H54 (cell line): Measurements from ENCODE around the gene PTPN21.
A peak's percentile ranks its signal among the peaks of the same experiment; 100 is the strongest.

Source experiments
- DNase-seq: peaks from one replicate; pipeline ENCODE4 v3.0.0; 2011; ENCODE audit warnings: low spot score, mixed read lengths; ENCODE audit not compliant: insufficient read length
- FAIRE-seq: peaks from 3 replicates; lab custom pipeline; 2011; peaks lifted over from hg19 to GRCh38; lab: Jason Lieb, UNC
- POLR2A ChIP-seq: IDR thresholded peaks from 2 replicates; pipeline ENCODE4 v1.6.1; 2011; ENCODE audit warnings: low read depth, mild to moderate bottlenecking, low read length

Gene PTPN21

GRCh38 chr14:88505621-88506020, 49.2 kb downstream of the PTPN21 start:
- no peak for DNase-seq
- no peak for TF ChIP-seq POLR2A
- no peak for FAIRE-seq

GRCh38 chr14:88504602-88505001, 50.2 kb downstream of the PTPN21 start:
- no peak for TF ChIP-seq POLR2A
- no peak for DNase-seq
- no peak for FAIRE-seq

- no peak for TF ChIP-seq POLR2A
- DNase-seq (no peak), FAIRE-seq (no peak)
These were observed 50.9 kb downstream of the PTPN21 start for GRCh38 chr14:88503754-88504406.

GRCh38 chr14:88502740-88503139, 52.1 kb downstream of the PTPN21 start:
- no peak for FAIRE-seq
- TF ChIP-seq POLR2A, result no peak
- no peak for DNase-seq

- TF ChIP-seq POLR2A, result no peak
- FAIRE-seq (no peak), DNase-seq (no peak)
These were observed 54.2 kb downstream of the PTPN21 start for GRCh38 chr14:88500611-88501010.

- DNase-seq, result no peak
- TF ChIP-seq POLR2A, result no peak
- no peak for FAIRE-seq
These were observed 55.6 kb downstream of the PTPN21 start for GRCh38 chr14:88499225-88499624.

- FAIRE-seq, result no peak
- no peak for DNase-seq
- no peak for TF ChIP-seq POLR2A
These were observed 58.4 kb downstream of the PTPN21 start for GRCh38 chr14:88496414-88496813.

GRCh38 chr14:88493392-88494185, 61.2 kb downstream of the PTPN21 start:
- no peak for TF ChIP-seq POLR2A
- FAIRE-seq, result no peak
- no peak for DNase-seq

- no peak for TF ChIP-seq POLR2A
- FAIRE-seq, result peak; percentile 78
- DNase-seq, result peak; percentile 56
These were observed 62.3 kb downstream of the PTPN21 start for GRCh38 chr14:88492272-88493089.

GRCh38 chr14:88490168-88490567, 64.6 kb downstream of the PTPN21 start:
- no peak for TF ChIP-seq POLR2A
- no peak for FAIRE-seq
- DNase-seq, result no peak

GRCh38 chr14:88488897-88489296, 65.9 kb downstream of the PTPN21 start:
- no peak for TF ChIP-seq POLR2A
- DNase-seq (no peak), FAIRE-seq (no peak)

GRCh38 chr14:88488081-88488480, 66.7 kb downstream of the PTPN21 start:
- FAIRE-seq, result no peak
- no peak for TF ChIP-seq POLR2A
- DNase-seq, result no peak

GRCh38 chr14:88482524-88482923, 72.3 kb downstream of the PTPN21 start:
- FAIRE-seq, result no peak
- no peak for DNase-seq
- TF ChIP-seq POLR2A, result no peak

GRCh38 chr14:88481794-88482193, 73.0 kb downstream of the PTPN21 start:
- DNase-seq (no peak), FAIRE-seq (no peak)
- no peak for TF ChIP-seq POLR2A
